Measurements from ENCODE around the gene HAT1.
A peak's percentile ranks its signal among the peaks of the same experiment; 100 is the strongest.
"Not testable (repeated sequence)": the region's sequence is repeated elsewhere in the genome, so short reads cannot be mapped to it uniquely, and the experiment has no call there.

HAT1 gene

GRCh38 chr2:171991027-171991426 is 68.8 kb downstream of the HAT1 start:
- H3K4me1 ChIP-seq (ENCODE audit: control insufficient read depth, insufficient read depth, low read length): no peaks in the 10 kb centered on the region
- H3K9me3 ChIP-seq (ENCODE audit: control insufficient read depth, low read length): no peaks in the 10 kb centered on the region
- H3K4me3 ChIP-seq (ENCODE audit: low read length): no peak overlapping the region
- no peaks in the 10 kb centered on the region for H3K36me3 ChIP-seq (ENCODE audit: control insufficient read depth, insufficient read depth, low read length)
- H3K9ac ChIP-seq (ENCODE audit: low read length): no peak overlapping the region
- H3K27me3 ChIP-seq (ENCODE audit: control insufficient read depth, insufficient read depth, low read length): no peaks in the 10 kb centered on the region

DNA sequence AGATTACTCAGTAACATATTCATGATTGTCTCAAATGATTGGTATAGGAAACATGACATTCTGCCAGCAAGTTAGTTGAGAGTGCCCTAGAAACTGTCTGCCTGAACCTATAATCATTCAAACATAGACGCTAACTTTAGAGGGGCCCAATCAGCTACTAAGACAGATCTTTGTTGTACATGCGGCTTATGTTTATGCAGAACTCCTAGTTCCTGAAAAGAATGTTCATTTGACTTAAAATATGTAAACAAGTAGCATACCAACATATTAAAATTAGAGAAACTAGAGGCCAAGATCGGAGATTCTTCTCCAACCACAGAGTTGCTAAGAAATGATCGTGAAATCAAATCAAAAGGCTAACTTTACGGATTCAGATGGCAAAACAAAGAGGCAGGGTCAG is 73.3 kb downstream of the HAT1 start:
- peaks cover 5% of the 10 kb centered on the region for H3K27me3 ChIP-seq (ENCODE audit: control insufficient read depth, insufficient read depth, low read length)
- H3K36me3 ChIP-seq (ENCODE audit: control insufficient read depth, insufficient read depth, low read length): no peaks in the 10 kb centered on the region
- H3K4me3 ChIP-seq (ENCODE audit: low read length): no peak overlapping the region
- H3K9ac ChIP-seq (ENCODE audit: low read length): no peak overlapping the region
- H3K9me3 ChIP-seq (ENCODE audit: control insufficient read depth, low read length): no peaks in the 10 kb centered on the region
- H3K4me1 ChIP-seq (ENCODE audit: control insufficient read depth, insufficient read depth, low read length): no peaks in the 10 kb centered on the region

GRCh38 chr2:171996021-171996420 is 73.8 kb downstream of the HAT1 start:
- Histone ChIP-seq H3K4me1 (ENCODE audit: control insufficient read depth, insufficient read depth, low read length) (no peaks in the 10 kb centered on the region), H3K9me3 (ENCODE audit: control insufficient read depth, low read length) (no peaks in the 10 kb centered on the region), H3K9ac (ENCODE audit: low read length) (no peak overlapping the region), H3K36me3 (ENCODE audit: control insufficient read depth, insufficient read depth, low read length) (no peaks in the 10 kb centered on the region), H3K4me3 (ENCODE audit: low read length) (no peak overlapping the region), H3K27me3 (ENCODE audit: control insufficient read depth, insufficient read depth, low read length) (peaks cover 5% of the 10 kb centered on the region)

DNA sequence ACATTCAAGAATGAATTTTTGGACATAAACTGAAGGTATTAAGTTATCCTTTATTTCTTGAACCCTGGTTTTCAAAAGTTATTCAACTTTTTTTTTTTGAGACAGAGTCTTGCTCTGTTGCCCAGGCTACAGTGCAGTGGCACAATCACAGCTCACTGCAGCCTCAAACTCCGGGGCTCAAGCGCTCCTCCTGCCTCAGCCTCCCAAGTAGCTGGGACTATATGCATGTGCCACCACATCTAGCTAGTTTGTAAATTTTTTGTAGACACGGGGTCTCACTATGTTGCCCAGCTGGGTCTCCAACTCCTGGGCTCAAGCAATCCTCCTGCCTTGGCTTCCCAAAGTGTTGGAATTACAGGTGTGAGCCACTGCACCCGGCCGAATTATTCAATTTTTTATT is 74.8 kb downstream of the HAT1 start:
- H3K4me3 ChIP-seq (ENCODE audit: low read length); H3K9ac ChIP-seq (ENCODE audit: low read length); H3K4me1 ChIP-seq (ENCODE audit: control insufficient read depth, insufficient read depth, low read length); H3K27me3 ChIP-seq (ENCODE audit: control insufficient read depth, insufficient read depth, low read length); H3K36me3 ChIP-seq (ENCODE audit: control insufficient read depth, insufficient read depth, low read length); H3K9me3 ChIP-seq (ENCODE audit: control insufficient read depth, low read length): not testable (repeated sequence)

DNA sequence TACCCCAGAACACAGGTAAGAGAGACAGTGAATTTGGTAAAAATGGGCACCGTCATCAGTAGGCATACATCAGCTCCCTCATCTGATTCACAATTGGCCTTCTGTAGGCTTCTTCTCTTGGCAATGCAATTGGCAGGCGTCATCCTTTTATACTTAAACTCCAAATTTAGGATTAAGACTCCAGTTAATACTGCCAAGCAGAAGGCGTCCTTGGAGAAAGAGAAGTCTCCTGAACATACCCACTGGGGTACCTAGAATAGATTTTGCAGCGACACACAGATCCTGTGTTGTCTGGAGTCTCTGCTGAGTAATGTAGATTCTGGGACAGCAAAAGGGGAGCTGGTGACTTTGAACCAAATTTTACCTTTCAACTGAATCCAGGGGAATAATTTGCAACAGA is 76.9 kb downstream of the HAT1 start:
- no peaks in the 10 kb centered on the region for H3K9me3 ChIP-seq (ENCODE audit: control insufficient read depth, low read length)
- H3K36me3 ChIP-seq (ENCODE audit: control insufficient read depth, insufficient read depth, low read length): no peaks in the 10 kb centered on the region
- peak overlapping the region; percentile 83 for H3K4me3 ChIP-seq (ENCODE audit: low read length)
- H3K4me1 ChIP-seq (ENCODE audit: control insufficient read depth, insufficient read depth, low read length): no peaks in the 10 kb centered on the region
- H3K9ac ChIP-seq (ENCODE audit: low read length): peak overlapping the region; percentile 42
- peaks cover 5% of the 10 kb centered on the region for H3K27me3 ChIP-seq (ENCODE audit: control insufficient read depth, insufficient read depth, low read length)

DNA sequence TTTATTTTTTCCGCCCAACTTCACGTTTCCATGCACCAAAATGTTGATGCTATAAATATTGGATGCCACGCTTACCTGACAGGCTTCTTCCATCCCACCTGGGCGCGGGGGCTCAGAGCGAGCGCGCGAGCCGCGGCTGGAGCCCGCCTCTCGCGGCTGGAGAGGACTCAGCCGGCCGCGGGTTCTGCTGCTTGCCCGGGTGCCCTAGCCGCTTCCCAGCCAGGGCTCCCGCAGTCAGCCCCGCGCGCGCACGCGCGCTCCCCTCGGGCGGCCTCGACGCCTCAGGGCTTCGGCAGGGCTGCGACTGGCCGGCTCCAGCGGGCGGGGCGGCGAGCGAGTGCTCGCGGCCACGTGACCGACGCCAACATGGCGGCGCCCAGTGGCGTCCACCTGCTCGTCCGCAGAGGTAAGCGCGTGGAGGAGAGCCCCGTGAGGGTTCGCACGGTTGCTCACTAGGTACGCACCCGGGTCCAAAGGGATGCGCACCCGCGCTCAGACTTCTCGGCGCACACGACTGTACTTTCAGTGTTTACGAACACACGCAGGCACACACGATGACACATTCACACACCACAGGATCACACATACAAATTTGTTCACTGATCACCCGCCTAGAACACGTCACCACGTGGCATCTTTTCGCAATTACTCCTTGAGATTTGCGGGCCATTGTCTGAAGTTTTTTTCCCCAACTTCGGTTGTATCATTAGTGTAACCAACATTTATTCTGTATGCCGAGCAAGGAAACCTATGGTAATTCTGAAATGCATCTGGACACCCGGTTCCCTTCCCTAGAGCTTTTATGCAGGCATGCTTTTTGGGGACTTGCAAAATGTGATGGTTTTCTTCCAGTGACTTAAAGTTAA is 77.6 kb downstream of the HAT1 start, which contains the start of gene METAP1D:
Gene METAP1D (plus strand): TSS at position 350 of the 866 bp plus-strand sequence. CDS start 17 bp downstream, at position 367.
- no peaks in the 10 kb centered on the region for H3K36me3 ChIP-seq (ENCODE audit: control insufficient read depth, insufficient read depth, low read length)
- H3K27me3 ChIP-seq (ENCODE audit: control insufficient read depth, insufficient read depth, low read length): peaks cover 5% of the 10 kb centered on the region
- H3K9me3 ChIP-seq (ENCODE audit: control insufficient read depth, low read length): no peaks in the 10 kb centered on the region
- H3K4me3 ChIP-seq (ENCODE audit: low read length): peak within 1 kb of the TSS; percentile 83
- no peaks in the 10 kb centered on the region for H3K4me1 ChIP-seq (ENCODE audit: control insufficient read depth, insufficient read depth, low read length)
- H3K9ac ChIP-seq (ENCODE audit: low read length): peak within 1 kb of the TSS; percentile 42

DNA sequence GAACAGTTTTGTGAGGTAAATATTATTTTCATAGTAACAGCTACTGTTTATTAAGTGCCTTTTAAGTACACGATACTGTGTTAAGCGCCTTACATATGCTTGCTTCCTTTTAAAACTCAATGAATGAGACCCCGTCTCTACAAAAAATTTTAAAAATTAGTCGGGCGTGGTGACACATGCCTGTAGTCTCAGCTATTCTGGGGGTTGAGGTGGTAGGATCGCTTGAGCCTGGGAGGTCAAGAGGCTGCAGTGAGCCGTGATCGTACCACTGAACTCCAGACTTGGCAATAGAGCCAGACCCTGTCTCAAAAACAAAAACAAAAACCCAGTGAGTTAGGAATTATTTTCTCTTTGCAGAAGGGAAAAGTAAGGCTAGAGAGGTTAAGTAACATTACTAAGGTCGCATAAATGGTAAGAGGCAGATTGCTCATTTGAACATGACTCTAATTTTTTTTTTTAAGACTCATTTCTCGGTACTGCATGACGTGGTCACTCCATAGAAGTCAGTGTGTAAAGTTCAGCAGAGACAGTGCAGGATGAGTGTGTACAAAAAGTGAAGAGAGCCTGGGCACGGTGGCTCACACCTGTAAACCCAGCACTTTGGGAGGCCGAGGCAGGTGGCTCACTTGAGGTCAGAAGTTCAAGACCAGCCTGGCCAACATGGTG is 78.6 kb downstream of the HAT1 start:
- no peaks in the 10 kb centered on the region for H3K36me3 ChIP-seq (ENCODE audit: control insufficient read depth, insufficient read depth, low read length)
- H3K9ac ChIP-seq (ENCODE audit: low read length): peak overlapping the region; percentile 42
- H3K9me3 ChIP-seq (ENCODE audit: control insufficient read depth, low read length): no peaks in the 10 kb centered on the region
- H3K27me3 ChIP-seq (ENCODE audit: control insufficient read depth, insufficient read depth, low read length): peaks cover 5% of the 10 kb centered on the region
- H3K4me1 ChIP-seq (ENCODE audit: control insufficient read depth, insufficient read depth, low read length): no peaks in the 10 kb centered on the region
- H3K4me3 ChIP-seq (ENCODE audit: low read length): no peak overlapping the region

DNA sequence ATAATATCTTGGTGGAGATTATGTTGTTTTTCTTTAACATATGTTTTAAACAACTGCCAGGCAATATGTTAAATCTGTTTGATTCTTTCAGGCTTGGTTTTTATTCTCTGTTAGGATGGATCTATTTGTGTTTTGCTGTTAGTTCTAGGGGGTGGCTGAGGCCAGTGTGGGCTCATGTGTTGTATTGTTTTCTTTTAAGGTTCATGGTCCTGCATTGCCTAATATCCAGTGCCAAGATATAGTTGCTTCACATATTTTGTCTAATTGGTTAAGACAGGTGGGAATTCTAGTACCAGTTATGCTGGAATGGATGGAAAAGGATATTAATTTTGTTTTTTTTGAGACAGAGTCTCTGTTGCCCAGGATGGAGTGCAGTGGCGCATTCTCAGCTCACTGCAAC is 85.1 kb downstream of the HAT1 start:
- Histone ChIP-seq H3K4me3 (ENCODE audit: low read length) (no peak overlapping the region), H3K4me1 (ENCODE audit: control insufficient read depth, insufficient read depth, low read length) (no peaks in the 10 kb centered on the region), H3K27me3 (ENCODE audit: control insufficient read depth, insufficient read depth, low read length) (no peaks in the 10 kb centered on the region), H3K36me3 (ENCODE audit: control insufficient read depth, insufficient read depth, low read length) (no peaks in the 10 kb centered on the region), H3K9me3 (ENCODE audit: control insufficient read depth, low read length) (no peaks in the 10 kb centered on the region), H3K9ac (ENCODE audit: low read length) (no peak overlapping the region)

GRCh38 chr2:172009823-172010222 is 87.6 kb downstream of the HAT1 start:
- no peaks in the 10 kb centered on the region for H3K4me1 ChIP-seq (ENCODE audit: control insufficient read depth, insufficient read depth, low read length)
- no peak overlapping the region for H3K4me3 ChIP-seq (ENCODE audit: low read length)
- no peak overlapping the region for H3K9ac ChIP-seq (ENCODE audit: low read length)
- no peaks in the 10 kb centered on the region for H3K9me3 ChIP-seq (ENCODE audit: control insufficient read depth, low read length)
- H3K36me3 ChIP-seq (ENCODE audit: control insufficient read depth, insufficient read depth, low read length): no peaks in the 10 kb centered on the region
- no peaks in the 10 kb centered on the region for H3K27me3 ChIP-seq (ENCODE audit: control insufficient read depth, insufficient read depth, low read length)

- H3K36me3 ChIP-seq (ENCODE audit: control insufficient read depth, insufficient read depth, low read length): no peaks in the 10 kb centered on the region
- H3K9me3 ChIP-seq (ENCODE audit: control insufficient read depth, low read length): no peaks in the 10 kb centered on the region
- H3K9ac ChIP-seq (ENCODE audit: low read length): no peak overlapping the region
- no peaks in the 10 kb centered on the region for H3K4me1 ChIP-seq (ENCODE audit: control insufficient read depth, insufficient read depth, low read length)
- no peak overlapping the region for H3K4me3 ChIP-seq (ENCODE audit: low read length)
- H3K27me3 ChIP-seq (ENCODE audit: control insufficient read depth, insufficient read depth, low read length): no peaks in the 10 kb centered on the region
Measured at GRCh38 chr2:172011812-172012575, 89.7 kb downstream of the HAT1 start.

- Histone ChIP-seq H3K4me3 (ENCODE audit: low read length) (no peak overlapping the region), H3K9ac (ENCODE audit: low read length) (no peak overlapping the region), H3K27me3 (ENCODE audit: control insufficient read depth, insufficient read depth, low read length) (no peaks in the 10 kb centered on the region), H3K9me3 (ENCODE audit: control insufficient read depth, low read length) (no peaks in the 10 kb centered on the region), H3K36me3 (ENCODE audit: control insufficient read depth, insufficient read depth, low read length) (no peaks in the 10 kb centered on the region), H3K4me1 (ENCODE audit: control insufficient read depth, insufficient read depth, low read length) (no peaks in the 10 kb centered on the region)
Measured at GRCh38 chr2:172012677-172013391, 90.6 kb downstream of the HAT1 start.
